Measurements from ENCODE around the gene XKR7.

XKR7 gene

GRCh38 chr20:31975874-31976273, 7.9 kb downstream of the XKR7 start:
- no peak for DNase-seq
- CTCF ChIA-PET, result interaction anchor here (1.5 kb wide), 1 partner anchor 24 kb away, joined by 3 read pairs; the partner anchor contains the start of gene PDRG1
- Mint-ChIP-seq H3K27ac (no peak overlapping the region), H3K4me3 (no peak overlapping the region), H3K4me1 (no peaks in the 10 kb centered on the region), H3K9me3 (no peaks in the 10 kb centered on the region), H3K36me3 (no peaks in the 10 kb centered on the region), H3K27me3 (peaks cover 24% of the 10 kb centered on the region)

DNA sequence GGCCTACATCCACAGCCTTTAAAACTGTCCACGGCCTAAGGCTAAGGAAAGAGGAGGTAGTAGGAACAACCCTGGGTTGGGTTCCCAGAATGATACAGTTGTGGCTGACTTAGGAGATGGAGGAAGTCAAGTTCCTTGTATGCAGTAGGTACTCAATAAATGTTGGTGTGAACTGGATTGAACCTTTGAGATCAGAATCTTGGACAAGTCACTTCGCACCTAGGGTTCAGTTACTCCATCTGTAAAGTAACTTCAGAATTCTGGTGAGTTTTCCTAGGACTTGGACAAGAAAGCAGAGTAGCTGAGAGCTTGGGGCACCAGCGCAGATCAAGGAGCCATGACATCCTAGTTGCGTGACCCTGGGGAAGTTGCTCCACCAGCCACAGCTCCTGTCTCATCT, 9.1 kb downstream of the XKR7 start:
- CTCF ChIA-PET, result no interaction called here
- H3K27me3 Mint-ChIP-seq, result peaks cover 16% of the 10 kb centered on the region
- H3K9me3 Mint-ChIP-seq, result no peaks in the 10 kb centered on the region
- H3K4me1 Mint-ChIP-seq, result no peaks in the 10 kb centered on the region
- no peak for DNase-seq
- H3K4me3 Mint-ChIP-seq, result no peak overlapping the region
- no peaks in the 10 kb centered on the region for H3K36me3 Mint-ChIP-seq
- H3K27ac Mint-ChIP-seq, result no peak overlapping the region

- H3K4me1 Mint-ChIP-seq, result no peaks in the 10 kb centered on the region
- CTCF ChIA-PET, result no interaction called here
- H3K27me3 Mint-ChIP-seq, result peaks cover 13% of the 10 kb centered on the region
- no peak overlapping the region for H3K27ac Mint-ChIP-seq
- H3K9me3 Mint-ChIP-seq, result no peaks in the 10 kb centered on the region
- H3K4me3 Mint-ChIP-seq, result no peak overlapping the region
- no peaks in the 10 kb centered on the region for H3K36me3 Mint-ChIP-seq
- DNase-seq, result no peak
These were observed 11.9 kb downstream of the XKR7 start for GRCh38 chr20:31979713-31980426.

GRCh38 chr20:31981784-31982183, 13.8 kb downstream of the XKR7 start:
- Mint-ChIP-seq H3K36me3 (no peaks in the 10 kb centered on the region), H3K4me3 (no peak overlapping the region), H3K9me3 (no peaks in the 10 kb centered on the region), H3K4me1 (no peaks in the 10 kb centered on the region), H3K27me3 (peaks cover 10% of the 10 kb centered on the region), H3K27ac (no peak overlapping the region)
- CTCF ChIA-PET, result no interaction called here
- no peak for DNase-seq

DNA sequence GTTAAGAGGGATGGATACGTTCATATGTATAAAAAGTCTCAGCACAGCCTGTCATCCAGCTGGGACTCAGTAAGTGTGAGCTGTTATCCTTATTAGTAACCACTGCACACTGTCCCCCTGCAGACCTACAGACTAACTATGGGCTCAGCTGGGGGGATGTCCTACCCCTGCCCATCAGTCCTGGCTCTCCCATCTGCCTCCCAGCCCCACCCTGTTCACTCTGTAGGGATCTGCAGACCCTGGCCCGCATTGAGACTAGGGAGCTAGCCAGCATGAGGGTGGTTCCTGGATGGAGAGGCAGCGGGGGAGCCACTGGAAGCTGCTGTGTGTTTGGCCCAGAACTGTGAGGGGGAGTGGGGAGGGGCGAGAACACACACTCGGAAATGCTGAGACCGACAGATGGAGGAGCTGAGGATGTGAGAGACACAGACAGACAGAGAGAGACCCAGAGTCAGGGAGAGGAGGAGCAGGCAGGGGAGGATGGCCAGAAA, 17.1 kb downstream of the XKR7 start:
- H3K27ac Mint-ChIP-seq, result no peak overlapping the region
- H3K36me3 Mint-ChIP-seq, result no peaks in the 10 kb centered on the region
- CTCF ChIA-PET, result no interaction called here
- H3K9me3 Mint-ChIP-seq, result no peaks in the 10 kb centered on the region
- no peaks in the 10 kb centered on the region for H3K4me1 Mint-ChIP-seq
- peaks cover 7% of the 10 kb centered on the region for H3K27me3 Mint-ChIP-seq
- DNase-seq, result no peak
- no peak overlapping the region for H3K4me3 Mint-ChIP-seq

- DNase-seq, result no peak
- Mint-ChIP-seq H3K9me3 (no peaks in the 10 kb centered on the region), H3K27ac (no peak overlapping the region), H3K27me3 (peaks cover 21% of the 10 kb centered on the region), H3K36me3 (no peaks in the 10 kb centered on the region), H3K4me1 (no peaks in the 10 kb centered on the region), H3K4me3 (no peak overlapping the region)
- CTCF ChIA-PET, result no interaction called here
These were observed 19.8 kb downstream of the XKR7 start for GRCh38 chr20:31987744-31988143.

DNA sequence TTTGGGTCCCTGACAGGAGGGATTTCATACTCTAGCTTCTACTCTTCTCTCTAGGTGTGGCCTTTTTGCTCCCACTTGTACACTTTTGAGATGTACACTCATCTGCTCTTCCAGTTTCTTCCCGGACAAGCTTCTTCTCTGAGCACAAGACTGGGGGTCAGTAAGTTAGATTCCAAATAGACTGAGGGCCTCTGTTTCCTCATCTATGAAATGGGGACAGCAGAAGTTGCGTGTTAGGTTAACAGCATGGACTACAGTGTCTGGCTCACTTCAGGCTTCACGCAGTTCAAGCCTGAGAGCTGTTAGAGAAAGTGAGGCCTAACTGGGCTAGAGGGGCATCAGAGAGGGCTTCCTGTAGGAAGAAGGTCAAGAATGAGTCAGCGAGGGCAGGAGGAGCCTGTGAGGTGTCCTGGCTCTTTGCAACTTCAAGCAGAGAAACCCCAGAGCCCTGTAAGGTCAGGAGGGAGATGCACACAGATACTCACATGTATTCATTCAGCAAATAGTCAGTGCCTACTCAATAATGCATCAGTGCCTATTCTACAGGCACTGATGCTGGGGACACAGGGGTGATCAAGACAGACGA, 20.6 kb downstream of the XKR7 start:
- Mint-ChIP-seq H3K9me3 (no peaks in the 10 kb centered on the region), H3K4me1 (no peaks in the 10 kb centered on the region), H3K27me3 (peaks cover 25% of the 10 kb centered on the region), H3K27ac (no peak overlapping the region), H3K36me3 (no peaks in the 10 kb centered on the region), H3K4me3 (no peak overlapping the region)
- CTCF ChIA-PET, result no interaction called here
- no peak for DNase-seq

GRCh38 chr20:31989030-31989645, 21.2 kb downstream of the XKR7 start:
- Mint-ChIP-seq H3K9me3 (no peaks in the 10 kb centered on the region), H3K4me1 (no peaks in the 10 kb centered on the region), H3K27ac (no peak overlapping the region), H3K27me3 (peaks cover 31% of the 10 kb centered on the region), H3K36me3 (no peaks in the 10 kb centered on the region), H3K4me3 (no peak overlapping the region)
- CTCF ChIA-PET, result no interaction called here
- DNase-seq, result no peak

DNA sequence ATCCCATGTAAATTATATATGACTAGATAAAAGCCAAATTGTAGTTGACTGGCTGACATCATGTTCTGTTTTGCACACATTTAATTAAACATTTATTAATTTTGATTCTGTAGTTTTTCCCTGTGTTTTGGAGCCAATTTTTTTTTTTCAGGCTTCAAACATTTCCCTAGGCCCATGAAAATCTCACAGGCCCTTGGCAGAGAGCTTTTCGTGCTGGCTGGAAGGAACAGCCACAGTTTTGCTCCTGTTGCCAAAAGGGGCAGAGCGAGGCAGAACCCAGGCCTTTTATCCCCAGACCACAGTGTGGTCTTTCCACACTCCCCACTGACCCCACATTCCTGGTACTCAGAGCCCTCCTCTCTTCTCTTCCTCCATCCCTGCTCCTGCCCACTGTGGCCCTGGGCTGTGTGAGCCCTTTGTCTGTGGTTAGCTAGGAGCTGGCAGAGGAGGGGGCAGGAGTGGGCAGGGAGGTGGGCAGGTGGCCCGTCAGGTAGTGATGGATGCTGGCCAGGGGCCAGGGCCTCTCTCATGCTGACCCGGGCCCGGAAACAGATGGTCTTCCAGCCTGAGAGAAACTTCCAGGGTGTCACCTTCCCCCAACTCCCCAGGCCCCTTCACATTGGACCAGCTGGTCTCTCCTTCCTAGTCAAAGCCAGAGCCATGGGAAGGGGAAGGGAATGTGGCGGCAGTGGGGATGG, 22.8 kb downstream of the XKR7 start:
- Mint-ChIP-seq H3K36me3 (no peaks in the 10 kb centered on the region), H3K4me3 (no peak overlapping the region), H3K27me3 (peaks cover 48% of the 10 kb centered on the region), H3K4me1 (no peaks in the 10 kb centered on the region), H3K27ac (no peak overlapping the region), H3K9me3 (no peaks in the 10 kb centered on the region)
- DNase-seq, result no peak
- CTCF ChIA-PET, result no interaction called here

- no peaks in the 10 kb centered on the region for H3K9me3 Mint-ChIP-seq
- no peaks in the 10 kb centered on the region for H3K4me1 Mint-ChIP-seq
- H3K27me3 Mint-ChIP-seq, result peaks cover 53% of the 10 kb centered on the region
- H3K36me3 Mint-ChIP-seq, result no peaks in the 10 kb centered on the region
- DNase-seq, result no peak
- H3K4me3 Mint-ChIP-seq, result no peak overlapping the region
- CTCF ChIA-PET, result no interaction called here
- no peak overlapping the region for H3K27ac Mint-ChIP-seq
These were observed 23.4 kb downstream of the XKR7 start for GRCh38 chr20:31991339-31991705.

- CTCF ChIA-PET, result no interaction called here
- Mint-ChIP-seq H3K9me3 (no peaks in the 10 kb centered on the region), H3K4me1 (no peaks in the 10 kb centered on the region), H3K27me3 (peaks cover 61% of the 10 kb centered on the region), H3K27ac (no peak overlapping the region), H3K4me3 (no peak overlapping the region), H3K36me3 (no peaks in the 10 kb centered on the region)
- DNase-seq, result no peak
These were observed 24.1 kb downstream of the XKR7 start for GRCh38 chr20:31992086-31992485.

- CTCF ChIA-PET, result no interaction called here
- H3K36me3 Mint-ChIP-seq, result no peaks in the 10 kb centered on the region
- H3K4me3 Mint-ChIP-seq, result no peak overlapping the region
- no peaks in the 10 kb centered on the region for H3K9me3 Mint-ChIP-seq
- H3K4me1 Mint-ChIP-seq, result no peaks in the 10 kb centered on the region
- no peak overlapping the region for H3K27ac Mint-ChIP-seq
- DNase-seq, result no peak
- H3K27me3 Mint-ChIP-seq, result peaks cover 57% of the 10 kb centered on the region
These were observed 29.0 kb downstream of the XKR7 start for GRCh38 chr20:31996996-31997395.

DNA sequence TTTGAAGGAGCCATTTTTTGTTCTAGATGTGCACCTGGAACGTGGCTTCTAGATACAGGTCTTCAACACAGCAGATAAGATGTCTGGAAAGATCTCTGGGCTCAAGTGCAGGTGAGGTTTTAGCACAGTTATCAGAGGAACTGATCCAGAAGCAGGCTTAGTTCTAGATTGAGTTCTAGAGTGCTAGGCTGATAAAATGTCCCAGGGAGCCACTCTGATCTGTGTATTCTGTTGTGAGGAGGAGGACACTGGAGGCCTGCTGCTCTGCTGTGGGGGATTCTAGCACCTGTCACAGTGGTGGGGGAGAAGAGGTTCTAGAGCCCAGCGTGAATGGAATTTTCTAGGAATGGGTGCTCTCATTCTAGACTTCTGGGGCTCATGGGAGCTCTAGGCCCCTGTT, 30.3 kb downstream of the XKR7 start:
- CTCF ChIA-PET, result no interaction called here
- DNase-seq, result no peak
- no peaks in the 10 kb centered on the region for H3K4me1 Mint-ChIP-seq
- no peak overlapping the region for H3K27ac Mint-ChIP-seq
- no peak overlapping the region for H3K4me3 Mint-ChIP-seq
- H3K9me3 Mint-ChIP-seq, result no peaks in the 10 kb centered on the region
- H3K27me3 Mint-ChIP-seq, result peaks cover 45% of the 10 kb centered on the region
- H3K36me3 Mint-ChIP-seq, result no peaks in the 10 kb centered on the region

DNA sequence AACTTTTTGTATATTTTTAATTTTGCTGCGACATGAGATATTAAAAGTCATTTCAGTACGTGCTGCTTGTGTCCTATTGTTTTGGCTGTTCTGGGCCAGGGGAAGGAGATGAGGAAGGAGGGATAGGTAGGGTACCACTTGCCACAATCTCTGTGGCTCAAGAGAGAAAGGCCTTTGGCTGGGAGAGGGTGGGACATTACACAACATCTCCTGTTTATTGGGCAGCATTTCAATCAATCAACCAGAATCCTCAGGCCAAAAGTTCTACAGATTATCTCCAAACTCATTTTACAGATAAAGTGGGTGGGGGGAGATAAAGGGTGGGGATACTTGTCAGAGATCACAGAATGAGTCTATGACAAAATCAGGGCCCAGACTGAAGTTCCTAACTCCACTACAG, 35.4 kb downstream of the XKR7 start:
- no peak for DNase-seq
- H3K4me3 Mint-ChIP-seq, result no peak overlapping the region
- H3K36me3 Mint-ChIP-seq, result no peaks in the 10 kb centered on the region
- no peak overlapping the region for H3K27ac Mint-ChIP-seq
- H3K9me3 Mint-ChIP-seq, result no peaks in the 10 kb centered on the region
- H3K4me1 Mint-ChIP-seq, result peaks cover 10% of the 10 kb centered on the region
- peaks cover 15% of the 10 kb centered on the region for H3K27me3 Mint-ChIP-seq
- CTCF ChIA-PET, result no interaction called here

DNA sequence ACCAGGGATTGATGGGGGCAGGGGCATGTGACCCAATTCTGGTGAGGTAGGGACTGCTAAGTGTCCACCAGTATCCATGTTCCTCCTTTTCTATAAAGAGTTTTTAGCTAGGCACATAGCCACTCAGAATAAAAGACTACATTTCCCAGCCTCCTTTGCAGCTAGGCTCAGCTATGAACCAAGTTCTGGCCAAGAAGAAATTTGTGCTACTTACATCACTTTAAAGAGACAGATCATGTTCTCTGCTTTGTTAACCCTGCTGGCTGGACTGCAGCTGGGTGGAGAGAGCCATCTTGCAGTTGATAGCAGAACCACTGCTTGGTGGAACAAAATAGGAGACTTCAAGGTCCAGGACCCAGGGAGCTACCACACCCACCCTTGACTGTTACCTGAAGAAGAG, 37.0 kb downstream of the XKR7 start:
- no peak overlapping the region for H3K4me3 Mint-ChIP-seq
- H3K4me1 Mint-ChIP-seq, result peaks cover 11% of the 10 kb centered on the region
- H3K27ac Mint-ChIP-seq, result no peak overlapping the region
- CTCF ChIA-PET, result interaction anchor here (1.0 to 1.1 kb wide), 2 partner anchors 10 to 27 kb away, joined by 3 read pairs; no protein-coding TSS in a partner anchor
- H3K36me3 Mint-ChIP-seq, result no peaks in the 10 kb centered on the region
- no peak for DNase-seq
- H3K27me3 Mint-ChIP-seq, result peaks cover 18% of the 10 kb centered on the region
- no peaks in the 10 kb centered on the region for H3K9me3 Mint-ChIP-seq

Measured in activated naive CD4-positive, alpha-beta T cell treated with anti-CD3 and anti-CD28 coated beads, Interleukin-2, amount 10 ng/mL, durations not matched to agents 7 days and 5 days (primary cell).